Keratinocyte (primary cell): ENCODE data around the gene LRRC15. TPM values are rescaled to one million over a fixed set of nuclear protein-coding genes. Genes with fewer than 3 reads are reported as not detected.

Experiments
- DNase-seq: peaks from one replicate; pipeline ENCODE4 v3.0.0-alpha.2; 2011; ENCODE audit warnings: low read depth, missing footprints, low spot score
- FAIRE-seq: peaks from 2 replicates; lab custom pipeline; 2011; peaks lifted over from hg19 to GRCh38; lab: Jason Lieb, UNC
- H2AFZ ChIP-seq: 2 replicates; pipeline ENCODE4 v1.6.0; 2012; ENCODE audit warnings: low read length, control low read depth, inconsistent platforms; ENCODE audit not compliant: control insufficient read depth
- H3K27ac ChIP-seq: 2 replicates; pipeline ENCODE4 v1.5.1; 2011; ENCODE audit warnings: low read length; ENCODE audit not compliant: control insufficient read depth, insufficient read depth
- H3K27me3 ChIP-seq: 3 replicates; pipeline ENCODE4 v1.6.0; 2011; ENCODE audit warnings: low read length; ENCODE audit not compliant: control insufficient read depth, insufficient read depth; ENCODE audit errors: extremely low read depth
- H3K36me3 ChIP-seq, 2 experiments: 2 replicates in 1 of 2; 3 replicates in 1 of 2; pipeline ENCODE4 v1.5.1; 2011; ENCODE audit warnings: low read length in 2 of 2, mild to moderate bottlenecking in 1 of 2; ENCODE audit not compliant: control insufficient read depth in 2 of 2, insufficient read depth in 2 of 2; ENCODE audit errors: extremely low read depth in 1 of 2
- H3K4me1 ChIP-seq: 3 replicates; pipeline ENCODE4 v1.5.1; 2011; ENCODE audit warnings: low read length; ENCODE audit not compliant: control insufficient read depth, insufficient read depth; ENCODE audit errors: extremely low read depth
- H3K4me2 ChIP-seq: 3 replicates; pipeline ENCODE4 v1.6.0; 2011; ENCODE audit warnings: low read depth, low read length; ENCODE audit not compliant: control insufficient read depth, insufficient read depth; ENCODE audit errors: extremely low read depth
- H3K4me3 ChIP-seq, 3 experiments: fragments of 200-600 bp in 1 of 3; sonication (generic) in 1 of 3; 2 replicates in 2 of 3; 3 replicates in 1 of 3; pipeline ENCODE4 v1.5.1; 2011 to 2016; ENCODE audit warnings: low read length in 3 of 3, mild to moderate bottlenecking in 3 of 3, control low read depth in 2 of 3, inconsistent platforms in 1 of 3, low read depth in 1 of 3, mixed read lengths in 1 of 3, mixed run types in 1 of 3, moderate library complexity in 1 of 3; ENCODE audit not compliant: control insufficient read depth in 2 of 3, insufficient read depth in 2 of 3; ENCODE audit errors: extremely low read depth in 1 of 3
- H3K79me2 ChIP-seq: 2 replicates; pipeline ENCODE4 v1.6.0; 2012; ENCODE audit warnings: low read length; ENCODE audit not compliant: control insufficient read depth, insufficient read depth
- H3K9ac ChIP-seq: 3 replicates; pipeline ENCODE4 v1.6.0; 2011; ENCODE audit warnings: low read length; ENCODE audit not compliant: control insufficient read depth, insufficient read depth; ENCODE audit errors: extremely low read depth
- H3K9me1 ChIP-seq: 3 replicates; pipeline ENCODE4 v1.6.0; 2011; ENCODE audit warnings: low read length; ENCODE audit not compliant: control insufficient read depth, insufficient read depth; ENCODE audit errors: extremely low read depth
- H3K9me3 ChIP-seq: 2 replicates; pipeline ENCODE4 v1.5.1; 2012; ENCODE audit warnings: low read depth, low read length; ENCODE audit not compliant: control insufficient read depth
- H4K20me1 ChIP-seq: 3 replicates; pipeline ENCODE4 v1.6.0; 2011; ENCODE audit warnings: low read length; ENCODE audit not compliant: control insufficient read depth, insufficient read depth; ENCODE audit errors: extremely low read depth
- EZH2 ChIP-seq: IDR thresholded peaks from one replicate; pipeline ENCODE4 v1.6.1; 2012; ENCODE audit warnings: inconsistent platforms, mild to moderate bottlenecking, low read length, moderate library complexity
- dilution Hi-C: fragments of 300-500 bp; cut with MboI; formaldehyde crosslinking; loops from one replicate; pipeline ENCODE4 v1.7.0; 2020; ENCODE audit warnings: low sequenced_read_pairs; ENCODE audit not compliant: extremely low pct_ligation_motif_present
- polyA plus RNA-seq, 5 experiments: library from polyadenylated mRNA; depleted of rRNA in 3 of 5; stranded (reverse) in 3 of 5; stranded (forward) in 1 of 5; unstranded in 1 of 5; fragments of >200 nt; gene quantifications; 1 replicate in 1 of 5; 2 replicates in 3 of 5; 3 replicates in 1 of 5; pipeline versions ENCODE4 v1.2.1 to v1.2.3, GENCODE V29; 2011 to 2012; ENCODE audit warnings: missing spikeins in 2 of 5, low read depth in 1 of 5, low replicate concordance in 1 of 5
- TF ChIP-seq, protein P1 (sequence below), 3 experiments: IDR thresholded peaks in 1 of 3; conservative IDR thresholded peaks in 1 of 3; optimal IDR thresholded peaks in 1 of 3; 2 replicates in 2 of 3; 3 replicates in 1 of 3; pipeline versions ENCODE3 to v1.5.1; 2011; ENCODE audit warnings: low read length in 3 of 3, mild to moderate bottlenecking in 3 of 3, moderate library complexity in 2 of 3, control low read depth in 1 of 3, inconsistent platforms in 1 of 3; ENCODE audit not compliant: insufficient read depth in 2 of 3; ENCODE audit errors: extremely low read depth in 1 of 3

The LRRC15 gene
- polyA plus RNA-seq, 1 donor (not counting 4 experiments of a cell fraction or from before 2014, with no cell fraction given): not detected

DNA sequence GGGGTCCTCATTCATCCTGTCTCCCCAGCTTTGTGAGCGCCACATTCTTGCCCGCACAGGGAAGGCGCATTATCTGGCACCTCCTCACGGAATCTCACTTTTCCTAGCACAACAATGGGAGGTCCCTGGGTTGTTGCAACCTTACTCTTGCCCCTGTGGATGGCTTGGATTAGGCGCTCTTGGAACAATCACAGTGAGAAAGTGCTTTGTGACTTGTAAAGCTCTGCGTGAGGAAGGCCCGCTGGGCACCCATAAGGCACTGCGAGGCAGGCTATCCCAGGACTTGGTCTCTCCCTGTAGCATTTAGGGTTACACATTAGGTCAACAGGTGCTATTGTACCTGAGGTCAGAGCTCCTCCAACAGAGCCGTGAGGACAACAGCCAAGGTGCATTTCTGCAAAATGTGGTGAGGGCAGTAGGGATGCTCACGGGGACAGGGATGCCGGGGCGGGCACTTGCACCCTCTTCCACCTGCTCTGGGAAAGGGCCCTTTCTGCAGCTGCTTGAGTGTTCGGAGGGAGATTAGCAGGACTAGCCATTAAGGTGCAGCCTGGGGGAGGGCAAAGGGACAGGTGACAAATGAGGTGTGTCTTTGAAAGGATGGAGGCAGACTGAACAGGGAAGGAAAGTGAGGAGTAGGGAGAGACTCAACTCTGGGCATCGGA is 13.9 kb upstream of the LRRC15 start:
- Histone ChIP-seq H3K4me2 (no peak overlapping the region), H3K4me1 (no peaks in the 10 kb centered on the region), H3K4me3 (no peak overlapping the region), H3K27me3 (peaks cover 25% of the 10 kb centered on the region), H2AFZ (no peak overlapping the region), H3K9me1 (no peaks in the 10 kb centered on the region), H3K27ac (no peak overlapping the region), H3K9ac (no peak overlapping the region), H3K36me3 (no peaks in the 10 kb centered on the region), H3K9me3 (no peaks in the 10 kb centered on the region), H3K79me2 (no peaks in the 10 kb centered on the region), H4K20me1 (no peaks in the 10 kb centered on the region)
- dilution Hi-C loops: no loop called here
- DNase-seq: no peak
- no peak for TF ChIP-seq EZH2
- TF ChIP-seq, protein P1, sequence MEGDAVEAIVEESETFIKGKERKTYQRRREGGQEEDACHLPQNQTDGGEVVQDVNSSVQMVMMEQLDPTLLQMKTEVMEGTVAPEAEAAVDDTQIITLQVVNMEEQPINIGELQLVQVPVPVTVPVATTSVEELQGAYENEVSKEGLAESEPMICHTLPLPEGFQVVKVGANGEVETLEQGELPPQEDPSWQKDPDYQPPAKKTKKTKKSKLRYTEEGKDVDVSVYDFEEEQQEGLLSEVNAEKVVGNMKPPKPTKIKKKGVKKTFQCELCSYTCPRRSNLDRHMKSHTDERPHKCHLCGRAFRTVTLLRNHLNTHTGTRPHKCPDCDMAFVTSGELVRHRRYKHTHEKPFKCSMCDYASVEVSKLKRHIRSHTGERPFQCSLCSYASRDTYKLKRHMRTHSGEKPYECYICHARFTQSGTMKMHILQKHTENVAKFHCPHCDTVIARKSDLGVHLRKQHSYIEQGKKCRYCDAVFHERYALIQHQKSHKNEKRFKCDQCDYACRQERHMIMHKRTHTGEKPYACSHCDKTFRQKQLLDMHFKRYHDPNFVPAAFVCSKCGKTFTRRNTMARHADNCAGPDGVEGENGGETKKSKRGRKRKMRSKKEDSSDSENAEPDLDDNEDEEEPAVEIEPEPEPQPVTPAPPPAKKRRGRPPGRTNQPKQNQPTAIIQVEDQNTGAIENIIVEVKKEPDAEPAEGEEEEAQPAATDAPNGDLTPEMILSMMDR (optimal IDR thresholded peaks at IDR 0.05 in 1 of 3, IDR thresholded peaks at IDR 0.05 in 1 of 3, conservative IDR thresholded peaks at IDR 0.05 in 1 of 3; ENCODE audit: extremely low read depth in 1 of 3, insufficient read depth in 2 of 3, low read length in 3 of 3): no peak
- FAIRE-seq: no peak

- Histone ChIP-seq H3K27me3 (peaks cover 25% of the 10 kb centered on the region), H4K20me1 (no peaks in the 10 kb centered on the region), H3K4me1 (no peaks in the 10 kb centered on the region), H3K79me2 (no peaks in the 10 kb centered on the region), H3K27ac (no peak overlapping the region), H3K9me1 (no peaks in the 10 kb centered on the region), H3K4me2 (no peak overlapping the region), H3K9me3 (no peaks in the 10 kb centered on the region), H2AFZ (no peak overlapping the region), H3K4me3 (no peak overlapping the region), H3K36me3 (no peaks in the 10 kb centered on the region), H3K9ac (no peak overlapping the region)
- DNase-seq (no peak), FAIRE-seq (no peak)
- dilution Hi-C loops: no loop called here
- no peak for TF ChIP-seq EZH2
- TF ChIP-seq, protein P1 (optimal IDR thresholded peaks at IDR 0.05 in 1 of 3, IDR thresholded peaks at IDR 0.05 in 1 of 3, conservative IDR thresholded peaks at IDR 0.05 in 1 of 3; ENCODE audit: extremely low read depth in 1 of 3, insufficient read depth in 2 of 3, low read length in 3 of 3): no peak
These were observed 13.3 kb upstream of the LRRC15 start for GRCh38 chr3:194382892-194383223.
